GM06990 (cell line): ENCODE measurements around the gene ZNF565.

Experiments used
- DNase-seq: peaks from one replicate; pipeline ENCODE4 v3.0.0-alpha.2; 2011; ENCODE audit not compliant: insufficient read length; ENCODE audit errors: extremely low read depth
- H3K27me3 ChIP-seq: replicated peaks from 2 replicates; pipeline ENCODE4 v1.6.0; 2011; ENCODE audit warnings: low read length; ENCODE audit not compliant: control insufficient read depth, insufficient read depth
- H3K36me3 ChIP-seq: 2 replicates; pipeline ENCODE4 v1.5.1; 2011; ENCODE audit warnings: low read length; ENCODE audit not compliant: control insufficient read depth, insufficient read depth
- H3K4me3 ChIP-seq: replicated peaks from 2 replicates; pipeline ENCODE4 v1.5.1; 2011; ENCODE audit warnings: low read depth, mild to moderate bottlenecking, control low read depth, low read length
- CTCF ChIP-seq: IDR thresholded peaks from 2 replicates; pipeline ENCODE4 v1.5.1; 2011; ENCODE audit warnings: low read length, control low read depth, mild to moderate bottlenecking, inconsistent platforms; ENCODE audit not compliant: insufficient read depth, poor library complexity, severe bottlenecking

Gene ZNF565

GRCh38 chr19:36160821-36161596 lies 53.5 kb downstream of the ZNF565 start:
- no peak for TF ChIP-seq CTCF
- no peak for DNase-seq
- no peaks in the 10 kb centered on the region for H3K27me3 ChIP-seq
- H3K36me3 ChIP-seq: no peaks in the 10 kb centered on the region
- H3K4me3 ChIP-seq: no peak overlapping the region

GRCh38 chr19:36153126-36153525 lies 61.3 kb downstream of the ZNF565 start:
- DNase-seq: no peak
- no peak for TF ChIP-seq CTCF

GRCh38 chr19:36152352-36153091 lies 61.9 kb downstream of the ZNF565 start, which contains the start of gene COX7A1:
Gene COX7A1 (minus strand): TSS chr19:36152447. CDS start chr19:36152407, 40 bp downstream.
- Histone ChIP-seq H3K27me3 (no peaks in the 10 kb centered on the region), H3K4me3 (no peak within 1 kb of the TSS), H3K36me3 (peaks cover 23% of the 10 kb centered on the region)
- no peak for DNase-seq
- TF ChIP-seq CTCF: no peak

More at GRCh38 chr19:36153126-36153525, 61.3 kb downstream of the ZNF565 start:
- no peaks in the 10 kb centered on the region for H3K27me3 ChIP-seq
- no peak overlapping the region for H3K4me3 ChIP-seq
- peaks cover 23% of the 10 kb centered on the region for H3K36me3 ChIP-seq

- no peak for TF ChIP-seq CTCF
- no peaks in the 10 kb centered on the region for H3K27me3 ChIP-seq
- no peak overlapping the region for H3K4me3 ChIP-seq
- H3K36me3 ChIP-seq: peaks cover 25% of the 10 kb centered on the region
- DNase-seq: no peak
Observed at GRCh38 chr19:36152019-36152351, 62.5 kb downstream of the ZNF565 start.

- Histone ChIP-seq H3K27me3 (no peaks in the 10 kb centered on the region), H3K36me3 (peaks cover 29% of the 10 kb centered on the region), H3K4me3 (no peak overlapping the region)
- DNase-seq: no peak
- TF ChIP-seq CTCF: no peak
Observed at GRCh38 chr19:36151144-36152018, 63.1 kb downstream of the ZNF565 start.
